HG03469 (cell line): ENCODE measurements around the gene PLSCR3.

Experiments used
- ATAC-seq: cut with Tn5 transposase; IDR thresholded peaks from one replicate; pipeline ENCODE4 v1.9.1; 2021; ENCODE audit warnings: mild to moderate bottlenecking, moderate library complexity, moderate number of reproducible peaks; ENCODE audit not compliant: unreplicated experiment

PLSCR3 gene

GRCh38 chr17:7351665-7352502, 42.4 kb downstream of the PLSCR3 start, which contains the start of gene KCTD11:
Gene KCTD11, plus strand, starts transcription at chr17:7352162.
- ATAC-seq = peak; percentile 32

- no peak for ATAC-seq
Observed at GRCh38 chr17:7348478-7349242, 45.7 kb downstream of the PLSCR3 start.

GRCh38 chr17:7347630-7348477, 46.5 kb downstream of the PLSCR3 start:
- no peak for ATAC-seq

GRCh38 chr17:7346761-7347614, 47.3 kb downstream of the PLSCR3 start:
- no peak for ATAC-seq

- no peak for ATAC-seq
Observed at GRCh38 chr17:7343250-7343649, 51.1 kb downstream of the PLSCR3 start.

GRCh38 chr17:7341842-7342241, 52.5 kb downstream of the PLSCR3 start:
- ATAC-seq = no peak

- no peak for ATAC-seq
Observed at GRCh38 chr17:7340179-7340578, 54.1 kb downstream of the PLSCR3 start.
